ENCODE measurements around the gene MAST2.

MAST2 gene

DNA sequence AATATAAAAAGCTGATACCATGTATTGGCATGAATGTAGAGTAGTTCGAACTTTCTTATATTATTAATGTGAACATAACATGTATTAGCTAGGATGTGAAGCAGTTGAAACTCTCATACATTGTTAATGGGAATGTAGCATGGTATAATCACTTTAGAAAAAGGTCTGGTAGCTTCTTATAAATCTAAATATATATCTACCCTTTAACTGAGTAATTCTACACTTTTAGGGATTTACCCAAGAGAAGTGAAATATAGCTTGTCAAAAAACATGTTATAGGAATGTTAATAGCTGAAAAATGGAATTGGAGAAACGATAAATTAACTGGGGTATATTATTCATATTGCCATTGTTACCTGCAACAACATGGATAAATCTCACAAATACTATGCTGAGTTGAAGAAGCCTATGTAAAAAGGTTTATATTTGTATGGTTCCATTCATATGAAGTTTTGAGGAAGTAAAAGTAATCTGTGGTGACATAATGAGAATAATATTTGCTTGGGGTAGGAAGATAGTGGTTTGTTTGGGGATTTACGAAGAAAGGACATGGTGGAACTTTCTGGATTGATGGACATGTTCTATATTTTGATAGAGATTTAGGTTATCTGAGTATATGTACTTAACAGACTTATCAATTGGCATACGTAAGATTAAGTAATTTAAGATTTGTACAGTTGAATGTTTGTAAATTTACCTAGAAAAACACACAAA is 76.6 kb downstream of the MAST2 start:
- Histone ChIP-seq H3K9me3 (no peaks in the 10 kb centered on the region), H3K36me3 (no peaks in the 10 kb centered on the region), H3K27ac (no peak overlapping the region), H3K4me3 (ENCODE audit: low read depth in 1 of 2, low read length in 1 of 2) (no peak overlapping the region), H3K27me3 (no peaks in the 10 kb centered on the region), H3K4me1 (ENCODE audit: control insufficient read depth in 1 of 2, insufficient read depth in 1 of 2, low read depth in 1 of 2, low read length in 1 of 2) (no peaks in the 10 kb centered on the region)
- TF ChIP-seq, protein P1, sequence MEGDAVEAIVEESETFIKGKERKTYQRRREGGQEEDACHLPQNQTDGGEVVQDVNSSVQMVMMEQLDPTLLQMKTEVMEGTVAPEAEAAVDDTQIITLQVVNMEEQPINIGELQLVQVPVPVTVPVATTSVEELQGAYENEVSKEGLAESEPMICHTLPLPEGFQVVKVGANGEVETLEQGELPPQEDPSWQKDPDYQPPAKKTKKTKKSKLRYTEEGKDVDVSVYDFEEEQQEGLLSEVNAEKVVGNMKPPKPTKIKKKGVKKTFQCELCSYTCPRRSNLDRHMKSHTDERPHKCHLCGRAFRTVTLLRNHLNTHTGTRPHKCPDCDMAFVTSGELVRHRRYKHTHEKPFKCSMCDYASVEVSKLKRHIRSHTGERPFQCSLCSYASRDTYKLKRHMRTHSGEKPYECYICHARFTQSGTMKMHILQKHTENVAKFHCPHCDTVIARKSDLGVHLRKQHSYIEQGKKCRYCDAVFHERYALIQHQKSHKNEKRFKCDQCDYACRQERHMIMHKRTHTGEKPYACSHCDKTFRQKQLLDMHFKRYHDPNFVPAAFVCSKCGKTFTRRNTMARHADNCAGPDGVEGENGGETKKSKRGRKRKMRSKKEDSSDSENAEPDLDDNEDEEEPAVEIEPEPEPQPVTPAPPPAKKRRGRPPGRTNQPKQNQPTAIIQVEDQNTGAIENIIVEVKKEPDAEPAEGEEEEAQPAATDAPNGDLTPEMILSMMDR (IDR thresholded peaks at IDR 0.05), result no peak

GRCh38 chr1:45880930-45881329 is 77.5 kb downstream of the MAST2 start:
- Histone ChIP-seq H3K27ac (no peak overlapping the region), H3K4me3 (ENCODE audit: low read depth in 1 of 2, low read length in 1 of 2) (no peak overlapping the region), H3K36me3 (no peaks in the 10 kb centered on the region), H3K27me3 (no peaks in the 10 kb centered on the region), H3K4me1 (ENCODE audit: control insufficient read depth in 1 of 2, insufficient read depth in 1 of 2, low read depth in 1 of 2, low read length in 1 of 2) (no peaks in the 10 kb centered on the region), H3K9me3 (no peaks in the 10 kb centered on the region)
- TF ChIP-seq, protein P1 (IDR thresholded peaks at IDR 0.05), result no peak

DNA sequence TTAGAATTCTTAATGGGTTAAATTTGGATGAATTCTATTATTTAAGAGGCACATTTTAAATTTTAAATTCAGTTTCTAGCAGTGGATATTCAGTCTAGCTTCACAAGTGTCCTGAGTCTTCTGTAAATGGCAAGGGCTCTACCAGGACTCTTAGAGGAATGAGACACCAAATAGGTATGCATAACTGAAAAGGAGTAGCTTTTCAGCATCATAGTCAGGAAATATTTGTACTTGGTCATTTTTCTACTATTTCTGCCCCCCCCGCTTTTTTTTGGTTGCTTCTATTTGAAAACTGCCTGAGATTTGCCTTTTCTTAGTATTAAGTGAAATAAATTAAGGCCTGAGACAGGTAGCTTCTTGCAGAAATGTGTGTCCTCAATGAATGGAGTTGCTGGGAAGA is 80.2 kb downstream of the MAST2 start:
- TF ChIP-seq, protein P1 (IDR thresholded peaks at IDR 0.05), result no peak
- Histone ChIP-seq H3K4me3 (ENCODE audit: low read depth in 1 of 2, low read length in 1 of 2) (no peak overlapping the region), H3K36me3 (no peaks in the 10 kb centered on the region), H3K9me3 (no peaks in the 10 kb centered on the region), H3K27ac (no peak overlapping the region), H3K4me1 (ENCODE audit: control insufficient read depth in 1 of 2, insufficient read depth in 1 of 2, low read depth in 1 of 2, low read length in 1 of 2) (no peaks in the 10 kb centered on the region), H3K27me3 (no peaks in the 10 kb centered on the region)

DNA sequence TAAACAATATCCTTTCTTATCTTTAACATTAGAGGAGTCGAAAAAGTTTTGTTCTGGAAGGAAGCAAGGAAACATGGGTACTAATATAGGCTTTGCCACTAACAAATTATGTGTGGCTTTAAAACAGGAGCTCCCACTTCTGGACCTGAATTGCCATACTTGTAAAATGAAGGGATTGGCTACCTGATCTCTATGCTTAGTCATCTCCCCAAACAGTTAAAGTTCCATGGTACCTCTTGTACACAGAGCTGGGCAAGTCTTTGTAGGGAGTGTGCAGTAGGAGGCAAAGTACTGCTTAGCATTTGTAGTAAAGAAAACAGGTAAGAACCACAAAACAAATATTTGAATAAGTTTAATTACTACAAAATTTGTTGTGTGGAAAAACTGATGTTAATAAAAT is 81.3 kb downstream of the MAST2 start:
- TF ChIP-seq, protein P1 (IDR thresholded peaks at IDR 0.05), result no peak
- Histone ChIP-seq H3K9me3 (no peaks in the 10 kb centered on the region), H3K4me3 (ENCODE audit: low read depth in 1 of 2, low read length in 1 of 2) (no peak overlapping the region), H3K27ac (no peak overlapping the region), H3K36me3 (no peaks in the 10 kb centered on the region), H3K4me1 (ENCODE audit: control insufficient read depth in 1 of 2, insufficient read depth in 1 of 2, low read depth in 1 of 2, low read length in 1 of 2) (no peaks in the 10 kb centered on the region), H3K27me3 (no peaks in the 10 kb centered on the region)

GRCh38 chr1:45886229-45886628 is 82.8 kb downstream of the MAST2 start:
- no peaks in the 10 kb centered on the region for H3K27me3 ChIP-seq
- no peak overlapping the region for H3K27ac ChIP-seq

More at GRCh38 chr1:45886229-45886628, 82.8 kb downstream of the MAST2 start:
- TF ChIP-seq, protein P1 (IDR thresholded peaks at IDR 0.05), result no peak
- H3K36me3 ChIP-seq, result no peaks in the 10 kb centered on the region
- no peak overlapping the region for H3K4me3 ChIP-seq (ENCODE audit: low read depth in 1 of 2, low read length in 1 of 2)
- no peaks in the 10 kb centered on the region for H3K4me1 ChIP-seq (ENCODE audit: control insufficient read depth in 1 of 2, insufficient read depth in 1 of 2, low read depth in 1 of 2, low read length in 1 of 2)
- no peaks in the 10 kb centered on the region for H3K9me3 ChIP-seq

Data from neutrophil (primary cell).